CD14-positive monocyte (primary cell): Measurements from ENCODE around the gene NDUFB11. TPM values are rescaled to one million over a fixed set of nuclear protein-coding genes. Genes with fewer than 3 reads are reported as not detected.

ENCODE experiments used
- DNase-seq, 3 donors: peaks; one replicate each; pipeline ENCODE4 v3.0.0-alpha.2; 2011 to 2022
- H2AFZ ChIP-seq: 2 replicates; pipeline ENCODE4 v1.6.0; 2012; ENCODE audit warnings: mild to moderate bottlenecking, low read depth, low read length, inconsistent platforms; ENCODE audit not compliant: insufficient read depth, poor library complexity, severe bottlenecking
- H3K27ac ChIP-seq, 2 donors: 1 replicate in 1 of 2; 2 replicates in 1 of 2; pipeline ENCODE4 v1.5.1; 2012 to 2013; ENCODE audit warnings: low read length in 2 of 2, control low read depth in 1 of 2, inconsistent platforms in 1 of 2, low read depth in 1 of 2, mild to moderate bottlenecking in 1 of 2
- H3K27me3 ChIP-seq, 2 donors: one replicate each; pipeline versions ENCODE4 v1.6.0 to v1.6.1; 2011 to 2013; ENCODE audit warnings: low read length in 2 of 2; ENCODE audit not compliant: control insufficient read depth in 2 of 2, insufficient read depth in 2 of 2
- H3K36me3 ChIP-seq, 2 donors: replicated peaks in 1 of 2; 1 replicate in 1 of 2; 2 replicates in 1 of 2; pipeline versions ENCODE4 v1.5.1 to v1.6.1; 2012 to 2013; ENCODE audit warnings: low read length in 2 of 2, control low read depth in 1 of 2, inconsistent platforms in 1 of 2, mild to moderate bottlenecking in 1 of 2; ENCODE audit not compliant: insufficient read depth in 2 of 2, control insufficient read depth in 1 of 2
- H3K4me1 ChIP-seq, 2 donors: 1 replicate in 1 of 2; 2 replicates in 1 of 2; pipeline versions ENCODE4 v1.5.1 to v1.6.1; 2012 to 2013; ENCODE audit warnings: low read length in 2 of 2, control low read depth in 1 of 2, inconsistent platforms in 1 of 2, mild to moderate bottlenecking in 1 of 2, moderate library complexity in 1 of 2; ENCODE audit not compliant: insufficient read depth in 2 of 2, control insufficient read depth in 1 of 2
- H3K4me2 ChIP-seq: replicated peaks from 2 replicates; pipeline ENCODE3; 2012; ENCODE audit warnings: low read length, moderate library complexity, mild to moderate bottlenecking; ENCODE audit not compliant: poor library complexity, severe bottlenecking; ENCODE audit errors: extremely low read depth
- H3K4me3 ChIP-seq, 3 experiments: fragments of 200-600 bp in 1 of 3; sonication (generic) in 1 of 3; replicated peaks in 1 of 3; 1 replicate in 2 of 3; 2 replicates in 1 of 3; pipeline ENCODE4 v1.5.1; 2011 to 2013; ENCODE audit warnings: low read length in 3 of 3, mild to moderate bottlenecking in 3 of 3, control low read depth in 2 of 3, low read depth in 2 of 3, inconsistent platforms in 1 of 3, moderate library complexity in 1 of 3
- H3K79me2 ChIP-seq: 2 replicates; pipeline ENCODE4 v1.6.0; 2012; ENCODE audit warnings: mild to moderate bottlenecking, control low read depth, inconsistent platforms, low read length, moderate library complexity; ENCODE audit not compliant: insufficient read depth
- H3K9ac ChIP-seq: 2 replicates; pipeline ENCODE4 v1.6.0; 2017; ENCODE audit warnings: low read length, mild to moderate bottlenecking; ENCODE audit not compliant: insufficient read depth, poor library complexity, severe bottlenecking
- H3K9me3 ChIP-seq, 2 donors: replicated peaks in 1 of 2; 1 replicate in 1 of 2; 2 replicates in 1 of 2; pipeline versions ENCODE4 v1.5.1 to v1.6.1; 2012 to 2013; ENCODE audit warnings: low read length in 2 of 2, control low read depth in 1 of 2; ENCODE audit not compliant: control insufficient read depth in 1 of 2, insufficient read depth in 1 of 2
- H4K20me1 ChIP-seq: 2 replicates; pipeline ENCODE4 v1.6.0; 2012; ENCODE audit warnings: mild to moderate bottlenecking, low read length, control low read depth, moderate library complexity; ENCODE audit not compliant: insufficient read depth
- H3K27ac Mint-ChIP-seq, 7 donors: one replicate each; pipeline ENCODE4 v1.8.0; 2020; ENCODE audit warnings: mild to moderate bottlenecking in 7 of 7, mixed read lengths in 7 of 7, moderate library complexity in 6 of 7, inconsistent platforms in 2 of 7
- H3K27me3 Mint-ChIP-seq, 3 donors: one replicate each; pipeline ENCODE4 v1.8.0; 2021 to 2022; ENCODE audit warnings: low read depth in 3 of 3, mild to moderate bottlenecking in 3 of 3, mixed read lengths in 3 of 3, moderate library complexity in 3 of 3, inconsistent platforms in 1 of 3
- H3K36me3 Mint-ChIP-seq, 2 donors: one replicate each; pipeline ENCODE4 v1.8.0; 2020; ENCODE audit warnings: mixed read lengths in 2 of 2, inconsistent platforms in 1 of 2, mild to moderate bottlenecking in 1 of 2
- H3K4me1 Mint-ChIP-seq: one replicate; pipeline ENCODE4 v1.8.0; 2020; ENCODE audit warnings: mild to moderate bottlenecking, mixed read lengths
- H3K4me3 Mint-ChIP-seq, 2 donors: one replicate each; pipeline ENCODE4 v1.8.0; 2020; ENCODE audit warnings: mild to moderate bottlenecking in 2 of 2, mixed read lengths in 2 of 2, moderate library complexity in 1 of 2
- H3K9me3 Mint-ChIP-seq, 7 donors: one replicate each; pipeline ENCODE4 v1.8.0; 2020 to 2022; ENCODE audit warnings: mixed read lengths in 7 of 7, mild to moderate bottlenecking in 6 of 7, moderate library complexity in 6 of 7, inconsistent platforms in 2 of 7
- WGBS: methylation state at CpG from one replicate; pipeline ENCODE4 v1.1.5; 2013; ENCODE audit warnings: missing lambda C conversion rate; ENCODE audit not compliant: insufficient coverage; 5-methylcytosine and 5-hydroxymethylcytosine counted together
- intact Hi-C, 2 donors: fragments of 100-400 bp; cut with micrococcal nuclease; formaldehyde crosslinking; loops; one replicate each; pipeline versions ENCODE4 v1.15.0 to v1.15.1; 2023
- polyA minus RNA-seq: library from RNA; depleted of rRNA, polyadenylated mRNA; stranded (reverse); fragments of >200 nt; gene quantifications from 2 replicates; pipeline ENCODE4 v1.2.3, GENCODE V29; 2012
- polyA plus RNA-seq, 3 donors: library from polyadenylated mRNA; depleted of rRNA in 1 of 3; unstranded in 2 of 3; stranded (reverse) in 1 of 3; fragments of 300-500 nt in 2 of 3; fragments of >200 nt in 1 of 3; fragmentation: Illumina TruSeq in 2 of 3; gene quantifications; 1 replicate in 2 of 3; 2 replicates in 1 of 3; pipeline ENCODE4 v1.2.3, GENCODE V29; 2012 to 2021
- total RNA-seq, 12 experiments: library from RNA in 1 of 12; stranded (reverse) in 1 of 12; fragments of 120-200 nt in 1 of 12; gene quantifications; one replicate each; pipeline ENCODE4 v1.2.4 and lab custom pipeline; 2013 to 2026; ENCODE audit warnings: mixed read lengths in 6 of 12, inconsistent platforms in 1 of 12
- TF ChIP-seq, protein P1 (sequence below): fragments of 200-600 bp; IDR thresholded peaks from one replicate; pipeline ENCODE4 v1.8.0; 2022; ENCODE audit warnings: antibody characterized with exemption, mild to moderate bottlenecking

Gene NDUFB11
- total RNA-seq (2013), result 62.6 TPM
- polyA plus RNA-seq (100 to 1,000 TPM in 2 of 3 donors, 10 to 100 TPM in 1; 35.2 to 139 (median 104) TPM), polyA minus RNA-seq (39.6 and 68.4 TPM in 2 replicates), total RNA-seq (lab: John Stamatoyannopoulos, UW) (8.5 to 41.9 (median 24.1) reads per million in 11 experiments)

DNA sequence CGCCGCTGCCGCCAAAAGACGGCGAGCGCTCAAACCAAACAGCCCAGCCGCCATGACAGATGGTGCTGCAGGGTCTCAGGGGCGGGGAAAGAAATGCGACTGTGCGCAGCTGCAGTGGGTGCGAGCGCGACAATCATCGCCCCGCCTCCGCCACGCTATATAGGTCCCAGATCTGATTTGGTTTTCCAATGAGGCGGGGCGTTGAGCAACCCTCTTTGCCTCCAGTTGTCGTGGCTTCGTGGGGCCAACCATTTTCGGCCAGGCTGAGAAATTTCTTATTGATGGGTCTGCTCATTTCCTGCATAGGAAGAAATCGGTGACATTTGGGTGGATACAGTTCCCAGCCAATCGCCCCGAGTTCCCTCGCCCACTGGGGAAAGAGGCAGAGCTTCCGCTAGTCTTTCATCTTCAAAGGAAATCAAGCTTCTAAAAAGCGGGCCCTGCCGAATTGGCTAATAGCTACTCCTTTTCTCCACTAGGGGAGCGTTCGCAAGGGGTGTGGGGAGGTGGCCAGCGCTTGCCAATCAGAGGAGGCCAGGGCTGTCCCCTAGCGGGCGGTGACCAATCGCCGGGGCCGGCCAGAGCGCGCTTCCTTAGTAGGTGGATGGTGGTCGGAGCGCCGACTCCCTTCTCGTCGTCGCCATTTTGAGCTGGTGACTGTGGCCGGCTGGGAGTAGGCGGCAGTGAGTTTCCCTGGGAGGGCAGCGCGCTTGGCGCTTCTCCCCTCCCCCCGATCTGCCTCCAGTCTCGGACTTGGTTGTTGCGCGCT lies at the start of gene NDUFB11, which contains the start of gene RBM10:
Gene NDUFB11, minus strand, starts transcription at position 77 of the 769 bp plus-strand sequence. Its CDS starts 23 bp downstream, at position 54.
Gene RBM10, plus strand, starts transcription at position 596 of the 769 bp plus-strand sequence. CDS start 2,261 bp downstream, outside the sequence.
- Mint-ChIP-seq H3K9me3 (peaks cover 0 to 25% (median 15%) of the 10 kb centered on the region in 7 donors), H3K4me3 (peak within 1 kb of the TSS; percentile 93 to 95), H3K27ac (peak within 1 kb of the TSS; percentile 96 to 100 (median 98)), H3K27me3 (peaks cover 0 to 26% (median 0%) of the 10 kb centered on the region in 3 donors), H3K4me1 (peaks cover 28% of the 10 kb centered on the region), H3K36me3 (peaks cover 20 to 22% of the 10 kb centered on the region in 2 donors)
- Histone ChIP-seq H3K4me1 (peaks cover 23 to 27% of the 10 kb centered on the region in 2 donors), H3K9ac (peak within 1 kb of the TSS; percentile 88), H3K27me3 (peaks cover 0 to 4% of the 10 kb centered on the region in 2 donors), H4K20me1 (peaks cover 24% of the 10 kb centered on the region), H3K4me2 (peak within 1 kb of the TSS; percentile 77), H3K27ac (peak within 1 kb of the TSS; percentile 94 to 97), H3K9me3 (no peaks in the 10 kb centered on the region), H3K79me2 (peaks cover 65% of the 10 kb centered on the region), H3K4me3 (peak within 1 kb of the TSS; percentile 76 to 82 (median 82)), H2AFZ (peak within 1 kb of the TSS; percentile 74), H3K36me3 (peaks cover 16 to 30% of the 10 kb centered on the region in 2 donors)
- under 1% methylated on average over 24 of the region's 54 CpGs for WGBS
- TF ChIP-seq, protein P1, sequence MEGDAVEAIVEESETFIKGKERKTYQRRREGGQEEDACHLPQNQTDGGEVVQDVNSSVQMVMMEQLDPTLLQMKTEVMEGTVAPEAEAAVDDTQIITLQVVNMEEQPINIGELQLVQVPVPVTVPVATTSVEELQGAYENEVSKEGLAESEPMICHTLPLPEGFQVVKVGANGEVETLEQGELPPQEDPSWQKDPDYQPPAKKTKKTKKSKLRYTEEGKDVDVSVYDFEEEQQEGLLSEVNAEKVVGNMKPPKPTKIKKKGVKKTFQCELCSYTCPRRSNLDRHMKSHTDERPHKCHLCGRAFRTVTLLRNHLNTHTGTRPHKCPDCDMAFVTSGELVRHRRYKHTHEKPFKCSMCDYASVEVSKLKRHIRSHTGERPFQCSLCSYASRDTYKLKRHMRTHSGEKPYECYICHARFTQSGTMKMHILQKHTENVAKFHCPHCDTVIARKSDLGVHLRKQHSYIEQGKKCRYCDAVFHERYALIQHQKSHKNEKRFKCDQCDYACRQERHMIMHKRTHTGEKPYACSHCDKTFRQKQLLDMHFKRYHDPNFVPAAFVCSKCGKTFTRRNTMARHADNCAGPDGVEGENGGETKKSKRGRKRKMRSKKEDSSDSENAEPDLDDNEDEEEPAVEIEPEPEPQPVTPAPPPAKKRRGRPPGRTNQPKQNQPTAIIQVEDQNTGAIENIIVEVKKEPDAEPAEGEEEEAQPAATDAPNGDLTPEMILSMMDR, result peak; percentile 71
- intact Hi-C loops, result no loop called here
- peak; percentile 91 to 94 (median 92) for DNase-seq

DNA sequence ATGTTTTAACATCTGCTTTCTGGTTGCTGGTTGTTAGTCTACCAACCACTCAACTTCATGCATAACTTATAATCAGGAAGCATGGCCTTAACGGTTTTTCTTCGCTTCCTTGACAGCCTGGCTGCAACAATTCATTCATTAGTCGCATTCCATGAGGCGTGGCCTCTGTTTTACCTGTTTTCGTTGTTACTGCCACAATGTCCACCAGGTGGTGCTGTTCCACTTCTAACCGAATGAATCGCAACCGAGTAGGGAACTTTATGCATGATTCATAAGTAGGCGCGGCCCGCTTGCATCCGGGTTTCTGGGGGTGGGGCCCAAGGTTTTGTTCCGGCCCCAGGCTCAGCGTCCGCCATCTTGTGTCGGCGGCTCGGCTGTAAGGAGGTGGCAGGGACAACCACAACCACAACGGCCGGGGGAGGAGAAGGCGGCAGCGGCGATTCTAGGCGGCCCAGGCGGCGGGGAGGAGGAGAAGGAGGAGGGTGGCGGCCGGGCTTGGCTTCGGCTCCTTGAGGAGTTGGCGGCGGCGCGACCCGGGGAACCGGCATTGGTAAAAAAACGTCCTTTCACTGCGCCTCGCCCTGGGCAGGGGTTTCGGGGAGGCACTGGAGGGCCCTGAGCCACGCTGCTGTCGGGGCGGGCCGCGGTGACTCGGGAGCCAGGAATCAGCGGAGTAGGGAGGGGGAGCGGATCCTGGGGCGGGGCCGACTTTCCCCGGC lies 49.1 kb upstream of the NDUFB11 start, which contains the start of gene UBA1:
Gene UBA1, plus strand, starts transcription at position 355 of the 719 bp plus-strand sequence. CDS start 4,974 bp downstream, outside the sequence.
- H3K9ac ChIP-seq, result peak within 1 kb of the TSS; percentile 99
- peaks cover 55% of the 10 kb centered on the region for H3K4me1 Mint-ChIP-seq
- H4K20me1 ChIP-seq, result peaks cover 32% of the 10 kb centered on the region
- intact Hi-C loops, result loop anchor here (2.0 to 10.0 kb wide), 7 partner anchors 189 to 641 kb away; partner anchors contain the start of genes ZNF41 (in 1 of the 2) and ZNF81 (in 1 of the 2)
- H3K4me3 Mint-ChIP-seq, result peak within 1 kb of the TSS; percentile 86 to 93
- H3K9me3 Mint-ChIP-seq, result peaks cover 0 to 7% (median 0%) of the 10 kb centered on the region in 7 donors
- peaks cover 14 to 37% of the 10 kb centered on the region in 2 donors for H3K36me3 Mint-ChIP-seq
- peak within 1 kb of the TSS; percentile 90 for H2AFZ ChIP-seq
- peaks cover 0 to 31% (median 0%) of the 10 kb centered on the region in 3 donors for H3K27me3 Mint-ChIP-seq
- peaks cover 55 to 56% of the 10 kb centered on the region in 2 donors for H3K4me1 ChIP-seq
- H3K4me2 ChIP-seq, result peak within 1 kb of the TSS; percentile 80
- H3K36me3 ChIP-seq, result peaks cover 7 to 21% of the 10 kb centered on the region in 2 donors
- peak within 1 kb of the TSS; percentile 89 to 96 (median 92) for H3K4me3 ChIP-seq
- TF ChIP-seq, protein P1, result peak; percentile 57
- H3K9me3 ChIP-seq, result no peaks in the 10 kb centered on the region
- WGBS, result 0% methylated on average over 19 of the region's 50 CpGs
- peak within 1 kb of the TSS; percentile 95 to 99 (median 98) for H3K27ac Mint-ChIP-seq
- H3K27ac ChIP-seq, result peak within 1 kb of the TSS; percentile 82 to 98
- DNase-seq, result peak; percentile 90 to 97 (median 92)
- H3K27me3 ChIP-seq, result peaks cover 0 to 3% of the 10 kb centered on the region in 2 donors
- H3K79me2 ChIP-seq, result peaks cover 58% of the 10 kb centered on the region
